Measurements from ENCODE around the gene TMEM187.

Gene TMEM187

GRCh38 chrX:153963546-153963945 is 9.0 kb upstream of the TMEM187 start:
- Histone ChIP-seq H3K27ac (no peak overlapping the region), H3K4me3 (no peak overlapping the region)
- DNase-seq (ENCODE audit: low spot score), result no peak
- no peak for TF ChIP-seq CTCF (IDR thresholded peaks at IDR 0.05)

- Histone ChIP-seq H3K4me3 (no peak overlapping the region), H3K27ac (no peak overlapping the region)
- DNase-seq (ENCODE audit: low spot score), result no peak
- TF ChIP-seq CTCF (IDR thresholded peaks at IDR 0.05), result no peak
Measured at GRCh38 chrX:153964105-153964504, 8.4 kb upstream of the TMEM187 start.

- Histone ChIP-seq H3K27ac (peak overlapping the region in 1 of 2 donors; percentile 40), H3K4me3 (no peak overlapping the region)
- no peak for TF ChIP-seq CTCF (IDR thresholded peaks at IDR 0.05)
- no peak for DNase-seq (ENCODE audit: low spot score)
Measured at GRCh38 chrX:153965406-153965805, 7.1 kb upstream of the TMEM187 start.

GRCh38 chrX:153966283-153966688 is 6.3 kb upstream of the TMEM187 start:
- no peak for TF ChIP-seq CTCF (IDR thresholded peaks at IDR 0.05)
- Histone ChIP-seq H3K27ac (peak overlapping the region in 1 of 2 donors; percentile 99), H3K4me3 (peak overlapping the region; percentile 87)
- no peak for DNase-seq (ENCODE audit: low spot score)

GRCh38 chrX:153966841-153967535 is 5.6 kb upstream of the TMEM187 start:
- no peak for TF ChIP-seq CTCF (IDR thresholded peaks at IDR 0.05)
- Histone ChIP-seq H3K4me3 (peak overlapping the region; percentile 87), H3K27ac (peak overlapping the region; percentile 99)
- DNase-seq (ENCODE audit: low spot score), result no peak

- no peak for TF ChIP-seq CTCF (IDR thresholded peaks at IDR 0.05)
- Histone ChIP-seq H3K4me3 (peak overlapping the region; percentile 87), H3K27ac (peak overlapping the region; percentile 99)
- DNase-seq (ENCODE audit: low spot score), result no peak
Measured at GRCh38 chrX:153967536-153968224, 4.9 kb upstream of the TMEM187 start.

GRCh38 chrX:153968255-153968654 is 4.3 kb upstream of the TMEM187 start:
- no peak for TF ChIP-seq CTCF (IDR thresholded peaks at IDR 0.05)
- no peak for DNase-seq (ENCODE audit: low spot score)
- Histone ChIP-seq H3K4me3 (peak overlapping the region; percentile 87), H3K27ac (peak overlapping the region; percentile 99)
